Measurements from ENCODE around the gene RBPJ. TPM values are rescaled to one million over a fixed set of nuclear protein-coding genes. Genes with fewer than 3 reads are reported as not detected.

Gene RBPJ
- total RNA-seq, 2 donors from 2014 or later = 71.1 to 78.0 TPM

GRCh38 chr4:26425953-26426352 is 105.1 kb downstream of the RBPJ start:
- Histone ChIP-seq H3K4me3 (ENCODE audit: low read length) (no peak overlapping the region), H3K9ac (ENCODE audit: extremely low read depth, low read length, poor library complexity, severe bottlenecking) (no peak overlapping the region), H3K27ac (ENCODE audit: low read depth, low read length) (no peak overlapping the region), H3K27me3 (ENCODE audit: control insufficient read depth, insufficient read depth, low read length, poor library complexity, severe bottlenecking) (no peaks in the 10 kb centered on the region), H3K9me3 (ENCODE audit: control insufficient read depth, low read length) (no peaks in the 10 kb centered on the region), H3K36me3 (ENCODE audit: control insufficient read depth, insufficient read depth, low read length) (peaks cover 74% of the 10 kb centered on the region), H3K4me1 (ENCODE audit: control insufficient read depth, insufficient read depth, low read length) (no peaks in the 10 kb centered on the region)
- Mint-ChIP-seq H3K4me3 (no peak overlapping the region), H3K27me3 (ENCODE audit: insufficient read depth) (no peaks in the 10 kb centered on the region), H3K9me3 (no peaks in the 10 kb centered on the region), H3K36me3 (ENCODE audit: low read depth) (peaks cover 69% of the 10 kb centered on the region), H3K4me1 (peaks cover 21% of the 10 kb centered on the region), H3K27ac (no peak overlapping the region)
- no peak for TF ChIP-seq CTCF (conservative IDR thresholded peaks at IDR 0.05)
- 95% methylated on average over 1 of the region's 1 CpG; no CpG with 5 or more reads in 1 of the 2 experiments for WGBS, 2 experiments (ENCODE audit: insufficient coverage in 1 of 2, insufficient read length in 1 of 2)
- no peak for DNase-seq

DNA sequence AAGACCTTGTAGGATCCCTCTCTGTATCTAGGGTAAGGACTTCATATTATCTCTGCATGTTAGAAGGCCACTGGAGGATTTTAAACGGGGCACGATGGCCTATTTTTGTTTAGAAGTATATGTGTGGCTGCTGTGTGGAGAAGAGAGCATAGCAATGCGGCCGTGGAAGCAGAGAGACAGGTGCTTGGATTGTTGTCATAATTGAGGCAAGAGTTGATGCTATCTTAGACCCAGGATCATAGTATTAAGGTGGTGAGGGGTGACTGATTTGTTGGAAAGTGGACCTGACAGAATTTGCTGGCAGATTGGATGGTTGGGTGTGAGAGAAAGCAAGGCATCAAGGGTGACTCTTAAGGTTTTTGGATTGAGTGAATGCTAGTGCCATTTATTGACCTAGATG is 106.1 kb downstream of the RBPJ start:
- Histone ChIP-seq H3K36me3 (ENCODE audit: control insufficient read depth, insufficient read depth, low read length) (peaks cover 72% of the 10 kb centered on the region), H3K9me3 (ENCODE audit: control insufficient read depth, low read length) (no peaks in the 10 kb centered on the region), H3K4me3 (ENCODE audit: low read length) (no peak overlapping the region), H3K4me1 (ENCODE audit: control insufficient read depth, insufficient read depth, low read length) (no peaks in the 10 kb centered on the region), H3K27me3 (ENCODE audit: control insufficient read depth, insufficient read depth, low read length, poor library complexity, severe bottlenecking) (no peaks in the 10 kb centered on the region), H3K9ac (ENCODE audit: extremely low read depth, low read length, poor library complexity, severe bottlenecking) (no peak overlapping the region), H3K27ac (ENCODE audit: low read depth, low read length) (no peak overlapping the region)
- Mint-ChIP-seq H3K4me1 (peaks cover 14% of the 10 kb centered on the region), H3K4me3 (no peak overlapping the region), H3K9me3 (no peaks in the 10 kb centered on the region), H3K36me3 (ENCODE audit: low read depth) (peaks cover 64% of the 10 kb centered on the region), H3K27ac (no peak overlapping the region), H3K27me3 (ENCODE audit: insufficient read depth) (no peaks in the 10 kb centered on the region)
- TF ChIP-seq CTCF (conservative IDR thresholded peaks at IDR 0.05) = no peak
- 94 to 95% methylated on average over 4 of the region's 4 CpGs for WGBS, 2 experiments (ENCODE audit: insufficient coverage in 1 of 2, insufficient read length in 1 of 2)
- DNase-seq = no peak

GRCh38 chr4:26429910-26430309 is 109.1 kb downstream of the RBPJ start:
- no peaks in the 10 kb centered on the region for H3K9me3 Mint-ChIP-seq
- peaks cover 52% of the 10 kb centered on the region for H3K36me3 Mint-ChIP-seq (ENCODE audit: low read depth)
- no peak overlapping the region for H3K4me3 ChIP-seq (ENCODE audit: low read length)
- peaks cover 8% of the 10 kb centered on the region for H3K4me1 Mint-ChIP-seq
- no peak overlapping the region for H3K27ac ChIP-seq (ENCODE audit: low read depth, low read length)
- WGBS, 2 experiments (ENCODE audit: insufficient coverage in 1 of 2, insufficient read length in 1 of 2) = 87 to 100% methylated on average over 1 to 4 of the region's 4 CpGs
- H3K9ac ChIP-seq (ENCODE audit: extremely low read depth, low read length, poor library complexity, severe bottlenecking) = no peak overlapping the region
- no peak overlapping the region for H3K4me3 Mint-ChIP-seq
- H3K27me3 ChIP-seq (ENCODE audit: control insufficient read depth, insufficient read depth, low read length, poor library complexity, severe bottlenecking) = no peaks in the 10 kb centered on the region
- no peak for TF ChIP-seq CTCF (conservative IDR thresholded peaks at IDR 0.05)
- H3K9me3 ChIP-seq (ENCODE audit: control insufficient read depth, low read length) = no peaks in the 10 kb centered on the region
- peaks cover 60% of the 10 kb centered on the region for H3K36me3 ChIP-seq (ENCODE audit: control insufficient read depth, insufficient read depth, low read length)
- H3K4me1 ChIP-seq (ENCODE audit: control insufficient read depth, insufficient read depth, low read length) = no peaks in the 10 kb centered on the region
- H3K27ac Mint-ChIP-seq = no peak overlapping the region
- DNase-seq = no peak
- H3K27me3 Mint-ChIP-seq (ENCODE audit: insufficient read depth) = no peaks in the 10 kb centered on the region

All from endodermal cell (in vitro differentiated cells).